ENCODE results near the gene TMEM198. TPM values are rescaled to one million over a fixed set of nuclear protein-coding genes. Genes with fewer than 3 reads are reported as not detected.

The TMEM198 gene
- total RNA-seq, 4 donors from 2014 or later: 0.68 to 1.7 (median 1.5) TPM; not detected in 1

DNA sequence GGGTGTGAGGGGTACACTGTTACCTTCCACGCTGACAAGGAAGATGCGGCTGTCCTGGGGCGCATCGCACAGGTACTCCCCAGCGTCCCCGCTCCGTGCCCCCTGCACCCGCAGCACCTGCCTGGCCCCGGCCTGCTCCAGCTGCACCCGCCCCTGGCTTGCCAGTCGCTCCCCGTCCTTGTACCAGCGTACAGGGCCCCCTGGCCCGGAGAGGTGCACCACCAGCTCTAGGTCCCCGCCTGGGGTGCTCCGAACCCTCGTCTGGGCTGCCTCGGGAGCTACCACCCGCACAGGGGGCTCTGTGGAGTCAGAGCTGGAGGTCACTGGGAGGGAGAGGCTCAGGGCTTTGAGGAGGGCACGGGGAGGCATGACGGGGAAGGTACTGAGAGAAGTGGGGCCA is 13.5 kb downstream of the TMEM198 start:
- no peak for TF ChIP-seq CTCF (IDR thresholded peaks at IDR 0.05; ENCODE audit: low read depth)

GRCh38 chr2:219557791-219558785 is 14.3 kb downstream of the TMEM198 start:
- no peak for TF ChIP-seq CTCF (IDR thresholded peaks at IDR 0.05; ENCODE audit: low read depth)

- TF ChIP-seq CTCF (IDR thresholded peaks at IDR 0.05; ENCODE audit: low read depth): no peak
Observed at GRCh38 chr2:219559156-219559915, 15.5 kb downstream of the TMEM198 start.

DNA sequence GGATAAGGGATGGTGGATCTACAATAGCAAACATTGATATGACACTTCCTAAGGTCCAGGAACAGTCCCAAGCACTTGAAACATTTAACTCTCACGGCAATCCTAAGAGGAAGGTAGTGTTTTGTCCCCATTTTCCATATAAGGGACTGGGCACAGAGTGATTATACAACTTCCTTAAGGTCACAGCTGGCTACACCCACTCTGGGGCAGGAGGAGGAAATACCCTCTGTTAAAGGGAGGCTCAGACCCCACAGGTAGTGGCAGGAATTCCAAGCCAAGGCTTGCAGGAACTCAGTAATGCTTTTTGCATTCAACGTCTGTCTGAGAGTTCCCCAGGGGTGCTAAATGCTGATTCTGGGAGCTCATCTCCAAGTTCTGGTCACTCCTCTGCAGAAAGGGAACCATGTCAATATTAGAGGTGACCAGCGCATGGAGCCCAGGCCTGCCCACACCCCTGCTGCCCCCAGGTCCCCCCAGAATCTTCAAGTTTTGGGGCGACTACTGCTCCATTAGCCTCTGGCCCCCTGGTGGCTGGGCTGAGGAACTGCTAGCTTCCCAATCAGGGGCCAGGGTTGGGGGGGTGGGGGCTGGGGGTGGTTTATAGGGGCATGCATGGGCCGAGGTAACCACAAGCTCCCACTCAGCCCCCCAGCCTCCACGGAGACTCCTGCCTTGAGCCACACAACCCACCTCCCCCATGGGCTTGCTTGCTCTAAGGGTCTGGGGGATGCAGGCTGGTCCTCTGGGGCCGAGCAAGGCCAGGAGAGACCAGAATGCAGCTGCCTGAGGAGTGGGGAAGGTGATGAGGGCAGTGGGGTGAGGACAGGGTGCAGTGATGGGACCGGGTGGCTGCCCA is 16.4 kb downstream of the TMEM198 start:
- no peak for TF ChIP-seq CTCF (IDR thresholded peaks at IDR 0.05; ENCODE audit: low read depth)

DNA sequence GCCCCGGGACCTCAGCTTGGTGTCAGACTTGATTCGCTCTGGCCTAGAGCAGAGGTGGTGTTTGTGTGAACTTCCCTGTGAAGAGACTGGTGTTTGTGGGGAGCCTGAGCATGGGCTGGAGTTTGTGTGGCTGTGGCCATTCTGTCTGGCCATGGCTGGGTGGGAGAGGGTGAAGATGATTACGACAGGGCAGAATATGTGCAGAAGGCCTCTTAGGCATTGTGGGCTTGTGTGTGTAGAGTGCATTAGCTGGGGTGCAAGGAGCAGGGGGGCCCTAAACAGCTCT is 17.0 kb downstream of the TMEM198 start:
- no peak for TF ChIP-seq CTCF (IDR thresholded peaks at IDR 0.05; ENCODE audit: low read depth)

DNA sequence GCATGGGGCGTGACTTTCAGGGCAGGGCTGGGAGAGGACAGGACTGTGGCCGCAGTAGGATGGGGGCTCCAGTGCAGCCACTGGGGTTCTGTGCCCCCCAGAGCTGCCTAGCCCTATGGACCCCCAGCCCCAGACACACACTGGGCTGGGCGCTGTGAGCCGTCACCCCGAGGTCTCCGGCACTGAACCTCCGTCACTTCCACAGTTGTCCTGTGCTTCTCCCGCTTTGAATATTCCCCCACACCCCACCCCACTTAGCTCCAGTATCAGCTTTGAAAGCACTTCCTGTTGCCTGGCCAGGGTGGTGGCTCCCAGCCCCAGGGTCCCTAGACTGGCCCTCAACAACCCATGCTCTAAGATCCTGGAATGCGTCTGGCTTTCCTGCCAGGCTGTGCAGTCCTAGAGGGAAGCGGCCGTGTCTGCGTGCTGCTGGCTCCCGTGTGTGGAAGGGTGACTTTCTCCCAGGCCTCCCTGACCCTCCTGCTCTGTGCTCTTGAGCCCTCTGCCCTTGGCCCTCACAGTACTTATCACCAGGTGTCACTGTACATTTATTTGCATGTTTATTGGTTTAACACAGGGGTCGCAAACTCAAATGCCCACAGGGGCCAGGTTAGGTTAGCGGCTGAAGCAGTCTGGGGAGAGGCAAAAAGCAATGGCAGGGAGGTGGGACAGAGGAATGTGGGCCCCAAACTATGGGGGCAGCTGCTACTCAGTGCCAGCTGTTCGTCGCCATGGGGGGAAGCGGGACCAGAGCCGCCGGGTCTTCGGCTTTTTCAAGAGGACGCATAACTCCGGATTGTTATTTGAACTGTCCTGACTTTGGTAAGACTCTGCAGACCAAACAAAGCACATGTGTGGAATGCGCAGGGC is 17.6 kb downstream of the TMEM198 start:
- TF ChIP-seq CTCF (IDR thresholded peaks at IDR 0.05; ENCODE audit: low read depth): no peak

All from subcutaneous adipose tissue (tissue), 4 donors.